Measurements from ENCODE around the gene SPATA9. TPM values are rescaled to one million over a fixed set of nuclear protein-coding genes. Genes with fewer than 3 reads are reported as not detected.
A peak's percentile ranks its signal among the peaks of the same experiment; 100 is the strongest.
"Not testable (repeated sequence)": the region's sequence is repeated elsewhere in the genome, so short reads cannot be mapped to it uniquely, and the experiment has no call there.

SPATA9 gene
- total and polyA plus RNA-seq, 12 donors: 0.13 to 0.59 TPM; not detected in 10

DNA sequence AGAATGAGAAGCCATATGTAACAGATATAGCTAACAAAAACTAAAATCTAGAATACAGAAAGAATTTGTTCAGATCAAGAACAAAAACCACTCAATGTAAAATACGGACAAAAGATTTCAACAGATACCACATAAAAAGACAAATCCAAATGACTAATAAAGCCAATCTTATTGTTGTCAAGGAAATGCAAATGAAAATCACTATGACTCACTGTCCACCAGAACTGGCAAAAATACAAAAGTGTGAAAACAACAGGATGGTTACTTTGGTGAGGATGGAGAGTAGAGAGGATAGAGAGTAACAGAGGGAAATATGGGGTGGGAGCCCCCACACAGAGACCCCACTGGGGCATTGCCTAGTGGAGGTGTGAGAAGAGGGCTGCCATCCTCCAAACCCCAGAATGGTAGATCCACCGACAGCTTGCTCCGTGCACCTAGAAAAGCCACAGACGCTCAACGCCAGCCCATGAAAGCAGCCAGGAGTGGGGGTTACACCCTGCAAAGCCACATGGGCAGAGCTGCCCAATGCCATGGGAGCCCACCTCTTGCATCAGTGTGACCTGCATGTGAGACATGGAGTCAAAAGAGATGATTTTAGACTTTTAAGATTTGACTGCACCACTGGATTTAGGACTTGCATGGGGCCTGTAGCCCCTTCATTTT lies 33.1 kb upstream of the SPATA9 start:
- intact Hi-C loops (cut with DNase I): loop anchor here in 1 of 10 donors (5.0 kb wide), 1 partner anchor 49 kb away; no protein-coding TSS in a partner anchor
- WGBS, 2 donors: 95 to 96% methylated on average over 5 of the region's 5 CpGs
- H3K27ac ChIP-seq: no peak overlapping the region

DNA sequence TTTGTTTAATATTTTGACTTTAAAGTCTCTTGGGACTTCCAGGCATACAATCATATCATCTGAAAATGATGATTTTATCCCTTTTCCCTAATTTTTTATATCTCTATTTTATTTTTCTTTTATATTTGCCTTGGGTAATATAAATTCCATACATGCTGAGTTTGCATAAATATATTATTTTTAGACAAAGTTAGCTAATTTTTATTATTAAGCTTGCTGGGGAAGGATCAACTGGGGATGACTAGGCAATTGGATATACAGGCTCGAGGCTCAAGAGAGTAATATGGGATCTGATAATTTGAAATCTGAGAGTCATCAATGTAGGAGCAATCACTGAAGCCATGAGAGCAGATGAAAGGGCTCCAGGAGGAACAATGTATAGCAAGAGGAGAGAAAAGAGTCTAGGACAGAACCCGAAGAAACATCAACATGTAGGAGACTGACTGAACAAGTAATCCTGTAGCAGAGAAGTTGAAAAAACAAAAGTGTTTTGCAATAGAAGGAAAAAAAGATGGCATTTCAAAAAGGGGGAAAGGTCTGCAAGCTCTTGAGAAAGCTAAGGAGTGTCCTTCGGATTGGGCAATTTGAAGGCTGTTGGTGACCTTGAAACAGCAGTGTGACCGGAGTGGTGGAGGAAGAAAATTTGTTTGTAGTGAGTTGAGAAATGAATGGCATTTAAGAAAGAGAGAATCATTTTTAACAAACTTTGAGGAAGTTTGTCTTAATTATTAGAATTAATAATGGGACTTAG lies 31.3 kb upstream of the SPATA9 start:
- TF ChIP-seq, protein P1, sequence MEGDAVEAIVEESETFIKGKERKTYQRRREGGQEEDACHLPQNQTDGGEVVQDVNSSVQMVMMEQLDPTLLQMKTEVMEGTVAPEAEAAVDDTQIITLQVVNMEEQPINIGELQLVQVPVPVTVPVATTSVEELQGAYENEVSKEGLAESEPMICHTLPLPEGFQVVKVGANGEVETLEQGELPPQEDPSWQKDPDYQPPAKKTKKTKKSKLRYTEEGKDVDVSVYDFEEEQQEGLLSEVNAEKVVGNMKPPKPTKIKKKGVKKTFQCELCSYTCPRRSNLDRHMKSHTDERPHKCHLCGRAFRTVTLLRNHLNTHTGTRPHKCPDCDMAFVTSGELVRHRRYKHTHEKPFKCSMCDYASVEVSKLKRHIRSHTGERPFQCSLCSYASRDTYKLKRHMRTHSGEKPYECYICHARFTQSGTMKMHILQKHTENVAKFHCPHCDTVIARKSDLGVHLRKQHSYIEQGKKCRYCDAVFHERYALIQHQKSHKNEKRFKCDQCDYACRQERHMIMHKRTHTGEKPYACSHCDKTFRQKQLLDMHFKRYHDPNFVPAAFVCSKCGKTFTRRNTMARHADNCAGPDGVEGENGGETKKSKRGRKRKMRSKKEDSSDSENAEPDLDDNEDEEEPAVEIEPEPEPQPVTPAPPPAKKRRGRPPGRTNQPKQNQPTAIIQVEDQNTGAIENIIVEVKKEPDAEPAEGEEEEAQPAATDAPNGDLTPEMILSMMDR (IDR thresholded peaks at IDR 0.05): no peak
- no peaks in the 10 kb centered on the region for H3K27me3 ChIP-seq
- no peaks in the 10 kb centered on the region for H3K36me3 ChIP-seq
- peaks cover 0 to 34% (median 11%) of the 10 kb centered on the region in 9 donors for H3K4me1 ChIP-seq
- no peak for ATAC-seq
- no peak overlapping the region for H3K27ac ChIP-seq
- intact Hi-C loops (cut with DNase I): no loop called here
- DNase-seq: no peak
- WGBS, 2 donors: 90 to 92% methylated on average over 4 of the region's 4 CpGs
- H3K9me3 ChIP-seq: peaks cover 0 to 3% (median 0%) of the 10 kb centered on the region in 11 donors
- H3K4me3 ChIP-seq: no peak overlapping the region

More for the DNA sequence above, 33.1 kb upstream of the SPATA9 start:
- ATAC-seq (no peak), DNase-seq (no peak)
- no peaks in the 10 kb centered on the region for H3K27me3 ChIP-seq
- H3K4me1 ChIP-seq: peaks cover 0 to 34% (median 9%) of the 10 kb centered on the region in 9 donors
- no peaks in the 10 kb centered on the region for H3K36me3 ChIP-seq
- H3K9me3 ChIP-seq: peaks cover 0 to 3% (median 0%) of the 10 kb centered on the region in 11 donors
- H3K4me3 ChIP-seq: no peak overlapping the region
- TF ChIP-seq, protein P1 (IDR thresholded peaks at IDR 0.05): no peak

DNA sequence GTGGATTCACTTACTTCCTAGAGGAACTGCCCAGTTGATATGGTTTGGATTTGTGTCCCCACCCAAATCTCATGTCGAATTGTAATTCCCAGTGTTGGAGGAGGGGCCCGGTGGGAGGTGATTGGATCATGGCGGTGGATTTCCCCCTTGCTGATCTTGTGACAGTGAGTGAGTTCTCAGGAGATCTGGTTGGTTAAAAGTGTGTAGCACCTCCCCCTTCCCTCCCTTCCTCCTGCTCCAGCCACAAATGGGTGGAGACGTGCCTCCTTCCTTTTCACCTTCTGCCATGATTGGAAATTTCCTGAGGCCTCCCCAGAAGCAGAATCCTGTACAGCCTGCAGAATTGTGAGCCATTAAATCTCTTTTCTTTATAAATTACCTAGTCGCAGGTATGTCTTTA lies 30.5 kb upstream of the SPATA9 start:
- intact Hi-C loops (cut with DNase I): not testable (repeated sequence)

DNA sequence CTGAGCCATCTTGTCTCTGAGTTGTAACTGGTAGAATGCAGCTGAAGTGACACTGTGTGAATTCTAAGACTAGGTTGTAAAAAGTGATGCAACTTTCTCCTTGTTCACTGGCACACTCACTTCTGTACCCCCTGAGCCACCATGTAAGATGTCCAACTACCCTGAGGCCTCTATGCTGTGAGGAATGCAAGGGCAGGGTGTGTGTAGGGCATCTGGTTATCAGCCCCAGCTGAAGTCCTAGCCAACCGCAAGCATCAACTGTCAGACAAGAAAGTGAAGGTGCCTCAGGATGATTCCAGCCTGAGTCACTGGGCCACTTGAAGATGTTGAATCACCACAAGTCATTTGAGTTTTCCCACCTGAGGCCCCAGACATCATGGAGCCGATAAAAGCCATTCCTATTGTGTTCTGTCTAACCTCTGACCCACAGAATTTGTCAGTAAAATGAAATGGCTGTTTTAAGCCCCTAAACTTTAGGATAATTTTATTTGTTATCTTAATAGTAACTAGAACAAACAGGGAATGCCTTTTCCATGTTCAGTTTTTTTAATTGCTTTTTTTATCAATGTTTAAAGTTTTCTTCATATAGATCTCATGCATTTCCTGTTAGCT lies 29.7 kb upstream of the SPATA9 start:
- Histone ChIP-seq H3K36me3 (no peaks in the 10 kb centered on the region), H3K27ac (no peak overlapping the region), H3K27me3 (no peaks in the 10 kb centered on the region), H3K4me3 (no peak overlapping the region), H3K4me1 (peaks cover 0 to 28% (median 11%) of the 10 kb centered on the region in 9 donors), H3K9me3 (peaks cover 0 to 3% (median 0%) of the 10 kb centered on the region in 11 donors)
- DNase-seq: no peak
- intact Hi-C loops (cut with DNase I): no loop called here
- peak in 4 of 8 donors; percentile 61 to 79 (median 68) for ATAC-seq
- 46 to 55% methylated on average over 2 of the region's 2 CpGs for WGBS, 2 donors
- TF ChIP-seq, protein P1 (IDR thresholded peaks at IDR 0.05): no peak

More for the DNA sequence above, 30.5 kb upstream of the SPATA9 start:
- H3K9me3 ChIP-seq, ATAC-seq, H3K36me3 ChIP-seq, H3K27ac ChIP-seq, H3K27me3 ChIP-seq, DNase-seq, H3K4me3 ChIP-seq: not testable (repeated sequence)
- 87 to 91% methylated on average over 4 to 5 of the region's 5 CpGs for WGBS, 2 donors
- peaks cover 0 to 28% (median 11%) of the 10 kb centered on the region in 9 donors for H3K4me1 ChIP-seq
